Renal cortex interstitium (tissue), 15 donors: ENCODE measurements around the gene TRAF5. TPM values are rescaled to one million over a fixed set of nuclear protein-coding genes. Genes with fewer than 3 reads are reported as not detected.
"Not testable (repeated sequence)": the region's sequence is repeated elsewhere in the genome, so short reads cannot be mapped to it uniquely, and the experiment has no call there.

Experiments
- DNase-seq, 11 donors: peaks; one replicate each; pipeline ENCODE4 v3.0.0-alpha.2; 2013; ENCODE audit warnings: low read depth in 9 of 11, low spot score in 4 of 11; ENCODE audit errors: extremely low read depth in 1 of 11
- long read RNA-seq, 16 experiments: transcript quantifications; one replicate each; lab custom pipeline, GENCODE V29; 2026
- polyA plus RNA-seq, 3 donors: library from polyadenylated mRNA; unstranded; fragments of 120-200 nt; gene quantifications; one replicate each; pipeline ENCODE4 v1.2.1, GENCODE V29; 2013; ENCODE audit not compliant: insufficient read length in 3 of 3

The TRAF5 gene
- 10 to 100 TPM; 13.2 to 29.0 (median 18.3) TPM for polyA plus RNA-seq
- long read RNA-seq, donor 1, partial matches to known transcripts = 0 of 1 reads
- long read RNA-seq, donor 1, other reads (novel, unspliced or antisense) = 0 of 1 reads
- long read RNA-seq, donor 2, partial matches to known transcripts = 0 of 2 reads
- long read RNA-seq, donor 2, other reads (novel, unspliced or antisense) = 0 of 2 reads
- long read RNA-seq, donor 3, partial matches to known transcripts = 0 of 2 reads
- long read RNA-seq, donor 3, other reads (novel, unspliced or antisense) = 0 of 2 reads
- long read RNA-seq, donor 4, partial matches to known transcripts = 0 of 1 reads
- long read RNA-seq, donor 4, other reads (novel, unspliced or antisense) = 0 of 1 reads
- long read RNA-seq, donor 5 = 0 reads
- long read RNA-seq, donor 6, partial matches to known transcripts = 0 of 5 reads
- long read RNA-seq, donor 6, other reads (novel, unspliced or antisense) = 0 of 5 reads
- long read RNA-seq, donor 7, partial matches to known transcripts = 0 of 2 reads
- long read RNA-seq, donor 7, other reads (novel, unspliced or antisense) = 0 of 2 reads
- long read RNA-seq, donor 8, partial matches to known transcripts = 0 of 4 reads
- long read RNA-seq, donor 8, other reads (novel, unspliced or antisense) = 0 of 4 reads
- long read RNA-seq, donor 9, partial matches to known transcripts = 0 of 1 reads
- long read RNA-seq, donor 9, other reads (novel, unspliced or antisense) = 0 of 1 reads
- long read RNA-seq, donor 10, partial matches to known transcripts = 0 of 1 reads
- long read RNA-seq, donor 10, other reads (novel, unspliced or antisense) = 0 of 1 reads
- long read RNA-seq, donor 11 = 0 reads
- long read RNA-seq, donor 12, partial matches to known transcripts = 0 of 2 reads
- long read RNA-seq, donor 12, other reads (novel, unspliced or antisense) = 0 of 2 reads
- long read RNA-seq, donor 13, partial matches to known transcripts = 0 of 1 reads
- long read RNA-seq, donor 13, other reads (novel, unspliced or antisense) = 0 of 1 reads
- long read RNA-seq, donor 14, partial matches to known transcripts = 0 of 1 reads
- long read RNA-seq, donor 14, other reads (novel, unspliced or antisense) = 0 of 1 reads
- long read RNA-seq, donor 15 = 0 reads
- long read RNA-seq, donor 16, transcript TRAF5-205 (3 exons, 3,491 nt) = major isoform, 5 of 6 reads
- long read RNA-seq, donor 16, partial matches to known transcripts = 0 of 6 reads
- long read RNA-seq, donor 16, other reads (novel, unspliced or antisense) = 0 of 6 reads

DNA sequence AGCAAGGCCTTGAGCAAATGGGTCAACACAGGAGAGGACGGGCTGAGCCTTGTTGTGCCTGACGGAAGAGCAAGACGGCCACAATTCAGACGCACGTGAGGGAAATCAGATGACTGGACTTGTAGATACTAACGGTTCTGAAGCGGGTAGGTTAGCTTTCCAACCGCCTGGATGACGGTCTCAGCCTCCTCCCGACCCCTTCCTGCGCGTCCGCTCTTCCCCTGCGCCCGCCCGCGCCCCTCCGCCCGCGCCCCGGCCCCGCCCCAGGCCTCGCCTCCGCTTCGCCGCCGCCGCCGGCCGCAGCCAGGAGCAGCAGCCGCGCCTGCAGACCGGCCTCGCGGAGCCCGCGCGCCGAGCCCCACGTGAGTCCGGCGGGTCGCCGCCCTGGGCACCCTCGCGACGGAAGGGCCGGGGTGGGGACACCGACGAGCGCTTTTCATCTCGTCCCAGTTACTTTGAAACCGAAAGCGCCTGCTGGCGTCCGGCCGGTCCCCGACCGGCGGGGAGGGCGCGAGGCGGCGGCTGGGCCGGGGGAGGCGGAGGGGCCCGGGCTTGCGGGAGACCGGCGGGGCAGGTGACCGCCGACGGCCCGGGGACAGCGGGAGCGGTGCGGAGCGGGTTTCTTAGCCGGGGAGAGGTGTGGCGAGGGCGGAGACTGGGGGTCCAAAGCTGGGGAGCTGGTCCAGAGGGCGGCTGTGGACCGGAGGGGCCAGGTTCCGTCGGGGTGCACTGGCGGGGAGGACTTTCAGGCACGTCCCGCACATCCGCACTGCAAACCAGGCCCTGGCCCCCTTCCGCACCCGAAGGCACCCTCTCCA is at the start of gene TRAF5:
TRAF5 (plus strand) TSS at position 306 of the 818 bp plus-strand sequence. CDS start 26,407 bp downstream, outside the sequence.
- DNase-seq = peak in 7 of 11 donors; percentile 36 to 51 (median 40)

GRCh38 chr1:211279340-211279739 is 47.3 kb upstream of the TRAF5 start:
- DNase-seq = no peak

GRCh38 chr1:211280910-211281309 is 45.7 kb upstream of the TRAF5 start:
- no peak for DNase-seq

DNA sequence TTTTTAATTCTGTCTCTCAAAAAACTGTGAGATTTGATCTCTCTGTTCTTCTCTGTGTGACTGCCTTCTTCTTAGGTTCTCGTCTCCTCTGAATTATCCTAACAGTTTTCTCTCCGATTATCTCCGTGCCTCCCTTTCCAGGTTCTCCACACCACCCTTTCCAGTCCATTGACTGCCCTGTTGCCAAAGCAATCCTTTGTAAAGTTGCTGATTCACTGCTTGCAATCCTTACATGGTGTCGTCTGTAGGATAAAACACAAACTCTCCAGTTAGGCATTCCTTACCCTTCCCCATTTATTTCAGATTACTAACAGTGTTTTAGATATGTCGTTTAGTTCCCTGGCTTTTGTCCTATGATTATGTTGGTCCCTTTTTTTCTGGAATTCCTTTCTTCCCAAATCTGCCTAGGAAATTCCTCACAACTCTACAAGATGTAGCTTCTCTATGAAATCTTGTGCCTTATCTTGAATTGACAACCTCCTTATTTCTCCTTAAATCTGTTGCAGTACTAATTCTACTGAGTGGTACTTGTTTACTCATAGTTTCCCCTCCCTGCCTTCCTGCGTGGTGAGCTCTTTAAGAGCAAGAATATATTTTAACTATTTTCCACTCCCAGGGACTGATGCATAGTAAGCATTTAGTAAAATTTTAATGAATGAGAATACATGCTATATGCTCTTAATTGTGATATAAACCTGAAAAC is 45.2 kb upstream of the TRAF5 start:
- peak in 2 of 11 donors; percentile 2 to 6 for DNase-seq

DNA sequence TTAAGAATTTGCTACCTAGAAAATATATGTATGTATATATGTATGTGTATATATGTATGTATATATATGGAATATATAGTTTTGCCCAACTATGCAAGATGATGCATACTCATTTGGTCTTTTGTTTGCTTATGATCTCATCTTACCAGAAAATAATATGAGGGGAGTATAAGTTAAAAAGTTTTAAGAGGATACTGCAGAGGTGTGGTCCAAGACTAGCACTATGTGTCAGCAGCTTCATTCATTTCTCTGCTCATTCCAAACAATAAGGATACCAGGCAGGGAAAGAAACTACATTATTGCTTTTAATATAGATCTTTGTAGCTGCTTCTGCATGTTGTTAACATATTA is 44.6 kb upstream of the TRAF5 start:
- no peak for DNase-seq

GRCh38 chr1:211285196-211285595 is 41.4 kb upstream of the TRAF5 start:
- DNase-seq = no peak

- DNase-seq = peak in 1 of 11 donors; percentile 4
These were observed 39.4 kb upstream of the TRAF5 start for GRCh38 chr1:211287218-211287617.

GRCh38 chr1:211292411-211292810 is 34.2 kb upstream of the TRAF5 start:
- no peak for DNase-seq

GRCh38 chr1:211296396-211296795 is 30.2 kb upstream of the TRAF5 start:
- DNase-seq = no peak

- DNase-seq = no peak
These were observed 21.6 kb upstream of the TRAF5 start for GRCh38 chr1:211305044-211305443.

GRCh38 chr1:211309617-211310016 is 17.0 kb upstream of the TRAF5 start:
- no peak for DNase-seq

- no peak for DNase-seq
These were observed 13.2 kb upstream of the TRAF5 start for GRCh38 chr1:211313392-211313791.

- DNase-seq = no peak
These were observed 7.9 kb upstream of the TRAF5 start for GRCh38 chr1:211318576-211319280.

DNA sequence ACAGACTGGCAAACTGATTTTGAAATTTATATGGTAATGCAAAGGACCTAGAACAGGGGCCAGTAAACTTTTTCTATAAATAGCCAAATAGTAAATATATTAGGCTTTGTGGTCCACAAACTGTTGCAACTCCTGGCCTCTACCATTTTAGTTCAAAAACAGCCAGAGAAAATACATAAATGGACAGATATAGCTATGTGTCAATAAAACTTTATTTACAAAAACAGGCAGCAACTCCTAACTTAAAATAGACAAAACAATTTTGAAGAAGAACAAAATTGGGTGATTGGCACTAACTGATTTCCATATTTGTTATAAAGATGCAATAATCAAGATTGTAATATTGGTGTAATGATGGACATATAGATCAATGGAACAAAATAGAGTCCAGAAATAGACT is 6.7 kb upstream of the TRAF5 start:
- no peak for DNase-seq

- no peak for DNase-seq
These were observed 5.7 kb upstream of the TRAF5 start for GRCh38 chr1:211320980-211321379.

DNA sequence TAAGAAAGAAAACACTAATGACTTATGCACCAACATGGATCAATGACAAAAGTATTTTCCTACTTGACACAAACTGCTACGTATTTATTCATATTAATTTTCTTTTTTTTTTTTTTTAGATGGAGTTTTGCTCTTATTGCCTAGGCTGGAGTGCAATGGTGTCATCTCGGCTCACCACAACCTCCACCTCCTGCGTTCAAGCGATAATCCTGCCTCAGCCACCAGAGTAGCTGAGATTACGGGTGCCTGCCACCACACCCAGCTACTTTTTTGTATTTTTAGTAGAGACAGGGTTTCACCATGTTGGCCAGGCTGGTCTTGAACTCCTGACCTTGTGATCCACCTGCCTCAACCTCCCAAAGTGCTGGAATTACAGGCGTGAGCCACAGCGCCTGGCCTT is 5.0 kb upstream of the TRAF5 start:
- DNase-seq = not testable (repeated sequence)
